GM21360 (cell line): ENCODE results near the gene MN1.

Experiments used
- ATAC-seq: cut with Tn5 transposase; IDR thresholded peaks from one replicate; pipeline ENCODE4 v1.9.1; 2021; ENCODE audit warnings: mild to moderate bottlenecking, moderate library complexity; ENCODE audit not compliant: unreplicated experiment

MN1 gene

DNA sequence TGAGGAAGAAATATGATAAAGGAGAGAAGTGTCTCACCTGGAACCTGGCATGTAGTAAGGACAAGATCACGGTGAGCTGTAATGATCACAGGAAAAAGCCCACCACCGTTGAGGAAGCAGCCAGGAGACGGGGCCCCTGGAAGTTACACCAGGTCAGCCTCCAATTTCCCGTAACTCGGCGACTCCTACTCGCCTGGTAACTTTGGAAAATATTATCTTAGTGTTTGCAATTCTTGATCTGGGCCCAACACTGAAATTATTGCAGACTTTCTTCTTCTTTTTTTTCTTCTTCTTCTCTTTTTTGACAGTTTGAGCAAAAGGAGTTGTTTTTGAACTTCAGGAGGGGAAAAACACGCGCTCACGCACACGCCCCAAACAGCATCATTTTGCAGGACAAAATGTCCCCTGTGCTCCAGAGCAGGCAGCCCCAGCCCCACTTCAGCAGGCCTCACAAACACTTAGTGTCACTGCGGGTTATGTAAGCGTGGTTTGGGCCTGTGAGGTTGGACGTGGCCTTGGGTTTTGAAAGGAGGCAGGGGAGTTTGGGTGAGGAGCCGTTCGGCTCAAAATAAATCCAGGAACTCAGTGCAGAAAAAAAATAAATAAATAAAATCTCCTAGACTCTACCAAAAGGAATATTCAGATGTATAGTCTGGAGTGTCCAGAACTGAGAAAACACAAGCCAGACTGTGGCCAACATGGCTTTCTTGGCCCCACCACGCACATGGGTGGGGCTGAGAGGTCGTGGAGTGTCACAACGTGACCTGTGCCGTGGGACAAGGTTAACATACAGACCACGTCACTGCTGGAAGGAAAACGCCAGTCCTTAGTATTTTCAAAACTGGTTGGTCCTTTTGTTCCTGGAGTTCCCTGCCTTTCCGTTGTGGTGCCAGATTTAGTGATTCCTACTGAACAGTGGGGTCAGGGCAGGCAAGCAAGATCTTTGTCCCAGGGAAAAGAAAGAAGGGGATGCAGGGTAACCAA is 26.3 kb upstream of the MN1 start:
- ATAC-seq, result no peak

DNA sequence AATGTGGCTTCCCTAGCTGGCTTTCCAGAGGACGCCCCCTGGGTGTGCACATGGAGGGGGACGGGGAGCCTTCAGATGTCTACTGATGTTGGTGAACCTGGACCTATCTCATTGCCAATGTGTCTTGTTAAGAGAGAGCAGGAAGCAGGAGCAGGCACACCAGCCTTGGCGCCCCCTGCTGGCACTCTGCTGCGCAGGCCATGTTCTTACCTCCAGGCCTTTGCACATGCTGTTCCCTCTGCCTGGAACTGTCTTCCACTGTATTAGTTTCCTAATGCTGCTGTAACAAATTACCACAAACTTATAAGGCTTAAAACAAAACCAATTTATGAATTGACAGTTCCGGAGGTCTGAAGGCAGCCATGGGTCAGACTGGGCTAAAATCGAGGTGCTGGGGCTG is 23.6 kb upstream of the MN1 start:
- ATAC-seq, result no peak

DNA sequence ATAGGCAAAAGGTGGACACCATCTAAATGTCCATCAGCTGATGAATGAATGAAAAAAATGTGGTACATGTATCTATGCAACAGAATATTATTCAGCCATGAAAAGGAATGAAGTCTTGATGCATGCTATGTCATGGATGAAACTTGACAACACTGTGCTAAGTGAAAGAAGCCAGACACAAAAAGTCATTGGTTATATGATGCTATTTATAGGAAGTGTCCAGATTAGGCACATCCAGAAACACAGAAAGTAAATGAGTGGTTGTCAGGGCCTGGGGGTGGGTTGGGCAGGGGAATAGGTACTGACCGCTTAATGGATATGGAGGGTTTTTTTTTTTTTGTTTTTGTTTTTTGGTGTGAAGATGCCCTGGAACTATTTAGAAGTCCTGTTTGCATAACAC is 21.7 kb upstream of the MN1 start:
- no peak for ATAC-seq

DNA sequence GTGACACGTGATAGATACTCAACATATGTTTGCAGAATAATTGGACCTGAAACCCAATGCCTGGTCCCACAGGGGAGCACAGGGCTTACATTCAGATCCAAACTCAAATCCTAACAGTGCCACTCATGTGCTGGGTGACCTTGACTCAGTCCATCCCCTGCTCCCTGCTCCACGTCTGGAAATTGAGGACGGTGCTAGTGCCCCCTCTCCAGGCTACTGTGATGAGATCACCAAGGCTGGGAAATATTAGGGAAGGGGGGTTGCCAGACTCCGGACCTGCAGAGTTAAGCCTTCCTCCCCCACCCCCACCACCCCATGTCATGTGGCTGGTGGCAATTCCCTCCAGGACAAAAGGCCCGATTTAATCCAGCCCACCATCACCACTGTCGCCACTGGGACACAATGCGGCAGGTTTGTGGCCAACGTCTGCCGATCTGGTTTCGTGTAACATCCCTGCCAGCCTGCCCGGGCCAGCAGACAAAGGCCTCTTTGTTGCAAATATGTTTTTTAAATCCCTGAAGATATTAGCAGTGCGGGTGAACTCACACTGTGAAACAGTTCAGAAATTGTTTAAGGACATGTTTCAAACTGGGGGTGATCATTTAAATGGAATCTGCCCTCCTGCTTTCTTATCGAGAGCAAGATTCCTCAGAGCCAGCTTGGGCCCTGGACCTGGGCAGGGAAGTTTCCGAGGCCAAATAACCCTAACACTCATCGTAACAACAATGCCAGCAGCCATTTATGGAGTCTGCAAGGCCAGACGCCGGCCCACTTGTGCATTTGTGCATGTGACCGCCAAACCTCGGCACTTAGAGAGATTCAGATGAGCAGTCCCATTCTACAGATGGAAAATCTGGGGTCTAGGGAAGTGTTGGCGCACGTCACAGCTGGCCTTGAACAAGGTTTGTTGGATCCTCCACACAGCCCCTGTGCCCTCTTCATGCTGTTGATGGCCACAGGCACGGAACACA is 19.6 kb upstream of the MN1 start:
- no peak for ATAC-seq

DNA sequence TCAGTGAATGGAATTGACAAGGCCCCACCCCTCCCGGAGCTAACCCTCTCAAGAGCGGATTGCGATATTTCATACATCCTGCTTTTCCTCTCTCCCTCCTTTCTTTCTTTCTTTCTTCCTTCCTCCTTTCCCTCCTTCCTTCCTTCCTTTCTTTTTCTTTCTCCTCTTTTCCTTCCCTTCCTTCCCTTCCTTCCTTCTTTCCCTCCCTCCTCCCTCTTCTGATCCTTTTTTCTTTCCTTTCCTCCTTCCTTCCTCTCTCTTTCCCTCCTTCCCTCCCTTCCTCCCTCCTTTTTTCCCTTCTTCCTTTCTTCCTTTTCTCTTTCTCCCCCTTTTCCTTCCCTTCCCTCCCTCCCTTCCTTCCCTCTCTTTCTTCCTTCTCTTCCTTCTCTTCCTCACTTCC is 15.0 kb upstream of the MN1 start:
- no peak for ATAC-seq

DNA sequence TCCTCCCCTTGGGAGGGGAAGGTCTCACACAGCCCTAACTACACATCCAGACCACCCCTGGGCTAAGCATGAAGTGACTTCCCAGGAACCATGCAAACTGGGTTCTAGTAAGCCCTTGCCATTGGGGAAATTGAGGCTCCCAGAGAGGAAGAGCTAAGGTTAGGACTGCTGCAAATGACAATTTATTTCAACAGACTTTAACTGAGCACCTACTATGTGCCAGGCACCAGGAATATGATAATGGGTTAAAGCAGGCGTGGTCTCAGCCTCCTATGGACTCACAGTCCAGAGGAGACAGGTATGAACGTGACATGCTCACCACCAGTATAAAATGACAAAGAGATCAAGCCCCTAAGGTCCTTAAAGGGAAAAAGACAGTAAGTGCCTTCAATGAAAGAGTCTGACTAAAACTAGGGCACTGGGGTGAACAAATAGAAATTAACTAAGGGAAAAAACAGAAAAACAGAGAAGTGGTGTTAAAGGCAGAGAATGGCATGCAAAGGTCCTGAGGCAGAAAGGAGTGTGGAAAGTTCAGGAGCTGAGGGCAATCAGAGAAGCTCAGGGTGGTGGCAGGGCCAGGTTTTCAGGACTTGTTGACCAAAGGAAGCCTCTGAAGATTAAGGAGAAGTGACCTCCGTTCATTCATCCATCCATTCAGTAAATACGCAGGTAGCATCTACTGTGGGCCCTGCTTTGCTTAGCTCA is 14.4 kb upstream of the MN1 start:
- ATAC-seq, result no peak

DNA sequence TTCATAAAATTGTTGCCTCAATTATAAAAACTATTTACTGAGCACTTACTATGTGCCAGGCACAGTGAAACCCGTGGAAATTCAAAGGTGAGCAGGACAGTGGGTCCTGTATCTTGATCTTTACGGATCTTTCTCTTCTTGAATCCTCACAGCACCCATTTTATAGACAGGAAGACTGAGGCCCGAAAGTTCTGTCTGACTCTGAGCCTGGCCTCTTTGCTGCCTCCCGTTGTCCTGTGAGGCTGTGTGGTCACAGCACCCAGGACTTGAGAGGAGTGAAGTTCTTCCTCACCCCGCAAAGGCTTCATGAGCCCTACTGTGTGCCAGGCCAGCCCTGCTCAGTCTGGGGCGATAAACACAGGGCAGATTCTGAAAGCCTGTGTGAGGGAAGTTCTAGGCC is 13.4 kb upstream of the MN1 start:
- no peak for ATAC-seq

DNA sequence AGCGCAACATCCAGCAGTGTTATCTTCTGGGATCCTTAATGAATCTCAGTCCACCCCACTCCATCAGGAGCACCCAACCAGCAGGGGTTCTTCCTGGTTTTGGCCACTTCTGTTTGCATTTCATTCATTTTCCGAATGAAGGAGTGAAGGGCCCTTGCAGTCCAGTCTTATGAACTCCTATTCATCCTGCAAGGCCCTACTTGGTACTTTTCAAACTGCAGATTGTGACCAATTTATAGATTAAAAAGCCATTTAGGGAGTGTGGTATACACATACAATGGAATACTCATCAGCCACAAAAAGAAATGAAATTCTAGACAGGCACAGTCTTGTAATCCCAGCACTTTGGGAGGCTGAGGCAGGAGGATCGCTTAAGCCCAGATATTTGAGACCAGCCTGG is 10.2 kb upstream of the MN1 start:
- no peak for ATAC-seq

DNA sequence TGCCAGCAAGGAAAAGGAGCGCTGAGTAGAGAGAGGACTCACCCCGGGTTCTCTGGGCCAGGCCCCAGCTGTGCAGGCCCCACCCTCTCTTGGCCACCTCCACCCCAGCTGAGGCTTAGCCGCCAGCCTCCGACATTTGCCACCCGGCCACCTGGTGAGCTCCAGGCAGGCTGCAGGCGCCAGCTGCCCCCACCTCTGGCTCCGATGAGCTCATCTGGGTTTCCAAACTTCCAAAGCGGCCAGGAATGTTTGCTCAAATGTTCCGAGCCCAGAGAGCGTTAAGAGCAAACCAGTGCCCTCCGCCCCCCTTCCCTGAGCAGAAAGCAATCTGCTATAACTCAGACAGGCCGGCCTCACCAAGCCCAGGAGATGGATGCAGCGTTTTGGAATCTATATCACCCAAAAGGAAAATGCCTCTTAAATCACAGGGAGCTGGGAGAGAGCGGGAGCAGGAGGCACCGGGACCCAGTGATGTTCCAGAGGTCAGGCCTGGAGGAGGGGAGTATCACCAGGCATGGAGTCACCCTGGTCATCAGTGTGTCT is 9.1 kb upstream of the MN1 start:
- ATAC-seq, result no peak

DNA sequence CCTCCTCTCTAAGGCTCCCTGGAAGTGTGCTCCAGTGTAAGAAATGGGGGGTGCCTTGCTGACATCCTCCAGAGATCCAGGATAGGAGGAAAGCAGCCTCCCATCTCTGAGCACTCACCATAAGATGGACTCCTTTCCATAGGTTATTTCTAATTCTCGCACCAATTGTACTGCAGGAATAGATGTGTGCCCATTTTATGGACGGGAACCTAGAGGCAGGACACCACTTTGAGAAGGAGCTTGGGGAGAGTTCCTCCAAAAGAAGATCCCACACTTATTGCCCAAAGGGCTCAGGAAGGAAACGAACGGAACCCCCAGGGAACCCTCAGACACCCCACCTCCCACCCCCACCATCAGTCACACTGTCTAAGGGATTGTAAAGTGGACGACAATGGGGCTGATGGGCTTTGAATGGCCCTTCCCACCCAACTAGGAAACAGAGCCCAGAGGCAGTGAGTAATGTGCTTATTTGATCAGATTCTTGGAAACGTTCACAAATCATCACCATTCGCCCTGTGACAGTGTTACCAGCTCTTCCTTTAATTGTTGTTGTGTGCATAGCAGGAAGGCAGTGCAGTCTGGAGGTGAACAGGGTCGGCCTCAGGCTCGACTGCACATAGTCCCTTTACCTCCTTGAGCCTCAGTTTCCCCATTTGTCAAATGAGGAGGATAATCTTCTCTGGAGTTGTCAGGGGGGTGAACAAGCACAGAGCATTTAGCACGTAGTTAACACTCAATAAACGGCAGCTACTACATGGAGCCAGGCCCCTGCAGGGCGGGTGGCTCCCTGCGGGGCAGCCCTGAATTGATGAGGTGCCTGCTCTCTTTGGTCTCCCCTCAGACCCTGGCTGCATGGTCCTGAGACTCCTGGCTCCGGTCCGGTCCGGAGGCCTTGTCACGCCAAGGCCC is 8.4 kb upstream of the MN1 start:
- no peak for ATAC-seq

DNA sequence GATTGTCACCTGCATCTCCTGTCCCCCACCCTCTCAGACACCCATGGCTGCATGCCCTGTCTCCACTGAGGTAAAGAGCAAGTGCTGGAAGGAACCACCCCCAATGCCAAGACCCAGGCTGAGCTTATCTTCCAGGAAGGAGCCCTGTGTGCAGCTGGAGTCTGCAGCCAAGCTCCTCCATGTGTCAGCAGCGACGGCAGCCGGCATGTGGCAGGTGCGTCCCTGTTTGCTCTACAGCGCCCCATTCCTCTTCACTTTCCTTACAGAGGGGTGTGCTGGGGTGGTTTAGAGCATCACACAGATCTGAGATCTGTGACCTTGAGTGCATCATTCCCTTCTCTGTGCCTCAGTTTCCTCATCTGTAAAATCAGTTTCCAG is 7.7 kb upstream of the MN1 start:
- no peak for ATAC-seq

DNA sequence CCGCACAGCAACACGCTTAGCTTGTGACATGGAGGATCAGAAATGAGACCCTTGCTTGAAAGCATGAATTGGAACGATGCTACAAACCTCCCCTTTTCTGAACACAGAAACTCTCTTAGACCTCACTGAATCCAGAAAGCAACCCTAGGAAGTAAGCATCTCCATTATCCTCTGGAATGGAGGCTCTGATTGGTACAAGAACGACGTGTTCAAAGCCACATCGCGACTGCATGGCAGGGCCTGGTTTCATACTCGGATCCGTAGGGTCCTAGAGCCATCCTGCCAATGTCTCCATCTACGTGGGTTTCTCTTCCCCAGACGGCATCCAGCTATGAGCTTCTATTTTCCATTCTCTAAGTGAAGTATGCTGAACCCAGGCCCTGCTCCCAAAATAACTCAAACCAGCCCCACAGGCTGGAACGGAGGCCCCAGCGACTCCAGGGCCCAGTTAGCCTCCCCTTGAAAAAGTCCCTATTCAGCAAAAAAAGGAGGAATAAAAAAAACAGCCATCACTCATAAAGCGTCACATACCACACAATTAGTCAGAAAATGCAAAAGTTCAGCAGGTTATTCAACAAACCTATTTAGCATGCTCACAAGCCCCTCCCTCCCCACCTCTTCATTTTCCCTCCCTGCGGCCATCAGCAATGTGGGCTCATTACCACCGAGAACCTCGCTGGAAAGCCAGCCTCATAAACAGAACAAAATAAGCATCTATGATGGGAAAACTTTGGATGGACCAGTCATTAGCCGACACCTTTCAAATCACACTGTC is 7.1 kb upstream of the MN1 start:
- ATAC-seq, result no peak

DNA sequence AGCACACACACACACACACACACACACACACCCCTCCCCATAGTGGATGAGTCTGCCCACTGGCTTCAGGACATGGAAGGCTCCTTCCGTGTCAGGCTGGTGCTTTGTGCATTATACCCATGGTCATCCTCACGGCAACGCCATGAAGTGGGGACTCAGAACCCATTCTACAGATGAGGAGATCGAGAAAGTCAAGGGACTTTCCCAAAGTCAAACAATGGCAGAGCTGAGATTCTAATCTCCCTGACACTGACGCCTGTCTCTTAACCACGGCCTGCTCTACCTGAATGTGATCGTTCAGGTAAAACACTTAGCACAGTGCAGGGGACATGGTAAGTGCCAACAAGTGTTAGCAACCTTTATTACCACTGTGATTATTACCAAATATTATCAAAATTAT is 4.3 kb upstream of the MN1 start:
- ATAC-seq, result no peak

DNA sequence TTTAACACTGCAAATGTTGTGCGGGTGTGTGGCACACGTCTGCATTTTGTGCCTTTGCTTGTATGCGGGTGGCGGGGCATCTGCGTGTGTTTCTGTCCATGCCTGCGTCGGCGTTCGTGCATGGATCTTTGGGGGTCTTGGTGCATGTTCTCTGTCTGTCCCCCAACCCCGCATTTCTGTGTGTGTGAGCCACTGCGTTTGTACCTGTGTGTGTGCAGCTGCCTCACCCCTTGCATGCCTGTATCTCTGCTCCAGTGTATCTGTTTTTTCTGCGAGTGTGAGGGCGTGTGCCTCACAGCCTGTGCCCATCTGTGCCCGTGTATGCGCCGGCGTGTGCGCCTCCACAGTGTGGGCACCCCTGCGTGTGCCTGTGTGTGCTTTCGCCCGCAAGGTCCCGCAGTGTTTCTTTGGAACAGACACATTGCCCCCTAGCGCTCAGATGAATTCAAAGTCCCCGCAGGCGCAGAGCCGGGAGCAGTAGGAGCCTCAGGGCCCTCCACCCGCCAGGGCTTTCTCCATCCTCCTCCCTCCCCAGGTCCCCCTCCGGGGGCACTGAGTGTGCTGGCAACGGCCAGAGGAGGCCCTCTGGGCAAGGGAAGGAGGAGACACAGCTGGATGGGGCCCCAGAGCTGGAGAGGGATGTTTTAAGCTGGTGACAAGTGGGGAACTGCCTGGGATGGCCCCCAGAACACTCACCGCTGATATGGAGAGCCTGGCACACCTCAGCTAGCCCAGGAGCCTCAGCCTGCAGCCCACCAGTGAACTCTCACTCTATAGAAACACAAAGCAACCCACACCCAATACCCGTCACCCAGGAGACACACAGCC is 3.1 kb upstream of the MN1 start:
- ATAC-seq, result no peak

DNA sequence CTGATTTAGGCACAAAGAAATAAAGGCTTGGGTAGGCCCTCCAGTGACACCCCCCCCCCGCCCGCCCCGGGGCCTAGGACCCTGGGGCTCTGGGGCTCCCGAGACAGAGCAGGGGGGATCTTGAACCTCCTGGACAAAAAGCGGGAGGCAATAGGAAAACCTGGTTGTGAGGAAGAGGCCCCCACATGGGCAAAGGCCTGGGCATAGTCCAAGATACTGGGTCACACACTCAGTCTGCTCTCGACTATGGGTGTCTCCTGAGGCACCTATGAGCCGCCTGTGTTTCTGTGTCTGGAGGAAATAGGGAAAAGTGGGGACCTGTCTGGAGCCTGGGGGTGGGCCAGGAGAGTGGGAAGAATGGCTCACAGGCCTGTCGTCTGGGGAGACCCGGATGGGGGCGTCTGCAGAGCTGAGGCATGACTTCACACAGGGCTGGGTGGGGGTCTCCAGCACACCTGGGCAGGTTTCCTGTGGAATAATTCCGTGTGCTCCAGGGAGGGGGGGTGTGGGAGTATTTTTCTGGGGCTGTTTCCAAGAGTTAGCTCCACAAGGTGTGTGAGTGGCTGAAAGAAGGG is 2.4 kb upstream of the MN1 start:
- ATAC-seq, result no peak

DNA sequence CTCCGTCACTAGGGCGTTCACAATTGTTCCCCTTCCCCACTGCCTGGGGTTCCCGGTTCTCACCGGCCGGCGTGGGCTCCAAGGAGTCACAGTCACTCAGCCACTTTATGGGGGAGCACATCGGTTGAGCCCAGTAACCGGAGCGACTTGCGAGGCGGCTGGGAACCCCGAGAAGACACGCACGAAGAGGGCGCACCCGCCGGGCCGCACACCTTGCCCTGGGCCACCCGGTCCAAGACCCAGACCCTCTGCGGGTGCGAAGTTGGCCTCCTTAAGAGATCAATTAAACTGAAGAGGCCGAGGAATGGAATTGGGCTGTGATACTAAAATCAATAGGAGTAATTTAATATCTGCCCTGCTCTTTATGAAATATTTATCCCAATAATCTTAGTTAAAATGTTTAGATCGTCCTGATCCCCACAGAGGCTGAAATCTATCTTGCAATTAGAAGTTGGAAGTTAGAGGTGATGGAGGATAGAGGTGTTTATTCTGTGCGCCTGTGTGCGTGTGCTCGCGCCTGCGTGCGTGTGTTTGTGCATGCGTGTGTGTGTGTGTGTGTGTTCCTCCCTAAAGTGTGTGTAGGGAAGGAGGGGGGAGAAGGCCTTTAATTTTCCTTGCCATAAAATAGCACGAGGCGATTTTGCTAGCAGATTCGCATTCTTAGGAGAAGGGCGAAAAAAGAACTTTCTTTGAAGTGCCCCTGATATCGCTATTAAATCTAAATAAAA is 954 bp upstream of the MN1 start:
- ATAC-seq, result no peak

DNA sequence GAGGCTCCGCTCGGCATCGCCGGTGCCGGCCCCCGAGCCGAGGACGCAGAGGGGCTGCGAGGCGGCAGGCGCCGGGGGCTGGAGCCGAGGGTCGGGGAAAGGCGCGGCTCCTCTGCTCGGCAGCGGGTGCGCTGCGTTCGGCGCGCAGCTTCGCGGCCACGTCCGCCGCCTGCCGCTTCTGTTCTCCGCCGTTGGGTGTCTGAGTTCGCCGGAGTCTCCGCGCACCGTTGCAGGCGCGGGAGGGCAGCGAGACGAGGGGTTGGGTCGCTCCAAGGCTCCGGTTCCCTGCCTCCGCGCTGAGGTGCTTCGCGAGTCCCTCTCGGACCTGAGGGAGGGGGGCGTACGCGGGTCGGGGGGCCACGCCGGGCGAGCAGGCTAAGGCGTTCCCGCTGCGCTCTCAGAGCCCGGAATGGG is 347 bp downstream of the MN1 start:
- ATAC-seq, result no peak
